Heart right ventricle (tissue), 16 donors: Measurements from ENCODE around the gene OCA2. TPM values are rescaled to one million over a fixed set of nuclear protein-coding genes. Genes with fewer than 3 reads are reported as not detected.

ENCODE experiments used
- ATAC-seq, 8 donors: fragments of 200-7000 bp; cut with Tn5 transposase; one replicate each; pipeline ENCODE4 v1.9.1; 2020; ENCODE audit warnings: mild to moderate bottlenecking in 8 of 8, moderate library complexity in 8 of 8, moderate number of reproducible peaks in 1 of 8
- DNase-seq, 2 donors: peaks; one replicate each; pipeline ENCODE4 v3.0.0-alpha.2; 2020
- H3K27ac ChIP-seq, 10 donors: fragments of 200-600 bp; sonication (generic) in 2 of 10; one replicate each; pipeline versions ENCODE4 v1.5.0 to v1.8.0; 2020 to 2022; ENCODE audit warnings: mild to moderate bottlenecking in 3 of 10
- H3K27me3 ChIP-seq, 7 donors: fragments of 200-600 bp; one replicate each; pipeline ENCODE4 v1.8.0; 2021 to 2022; ENCODE audit warnings: mild to moderate bottlenecking in 2 of 7
- H3K36me3 ChIP-seq, 9 donors: fragments of 200-600 bp; sonication (generic) in 1 of 9; one replicate each; pipeline versions ENCODE4 v1.5.0 to v1.8.0; 2020 to 2022; ENCODE audit warnings: mild to moderate bottlenecking in 2 of 9
- H3K4me1 ChIP-seq, 9 donors: fragments of 200-600 bp; sonication (generic) in 1 of 9; one replicate each; pipeline versions ENCODE4 v1.5.0 to v1.8.0; 2020 to 2022; ENCODE audit warnings: mild to moderate bottlenecking in 4 of 9
- H3K4me3 ChIP-seq, 10 donors: fragments of 200-600 bp; sonication (generic) in 2 of 10; one replicate each; pipeline versions ENCODE4 v1.5.0 to v1.8.0; 2020 to 2022; ENCODE audit warnings: mild to moderate bottlenecking in 7 of 10, moderate library complexity in 2 of 10
- H3K9me3 ChIP-seq, 11 donors: fragments of 200-600 bp in 10 of 11; sonication (generic) in 2 of 11; one replicate each; pipeline versions ENCODE4 v1.5.0 to v1.8.0; 2013 to 2022; ENCODE audit warnings: mild to moderate bottlenecking in 2 of 11, control low read depth in 1 of 11, moderate library complexity in 1 of 11
- CTCF ChIP-seq, 9 donors: fragments of 200-600 bp; sonication (generic) in 2 of 9; IDR thresholded peaks; one replicate each; pipeline versions ENCODE4 v1.5.0 to v1.8.0; 2021 to 2022; ENCODE audit warnings: antibody characterized with exemption in 9 of 9, mild to moderate bottlenecking in 5 of 9, moderate library complexity in 1 of 9
- WGBS, 2 donors: extraction: QIAGEN DNeasy Blood & Tissue Kit; methylation state at CpG; one replicate each; pipeline ENCODE4 v1.1.7; 2013; ENCODE audit warnings: inconsistent platforms in 1 of 2; 5-methylcytosine and 5-hydroxymethylcytosine counted together
- intact Hi-C, 10 donors: fragments of 100-400 bp; cut with DNase I; formaldehyde crosslinking; loops; one replicate each; pipeline versions ENCODE4 v1.11.1 to v1.14.2; 2022
- polyA plus RNA-seq, 2 donors: library from polyadenylated mRNA; stranded (reverse); fragments of 200-250 nt; gene quantifications; one replicate each; pipeline ENCODE4 v1.2.3, GENCODE V29; 2013
- total RNA-seq, 10 donors: library from RNA; stranded (reverse); fragmentation: NEBNext Ultra II Directional in 3 of 10; extraction: Animal tissue kit (Norgen Biotek cat#: 25700) in 3 of 10; gene quantifications; one replicate each; pipeline versions ENCODE4 v1.2.1 to v1.2.4, GENCODE V29; 2021 to 2023
- donor health status: Arrhythmogenic right ventricular cardiomyopathy.
- donor health status: ischemic (EF 13 %, LVEDD 7.1; RV severe dilation, severe dysfunction).
- donor health status: healthy with polysubstance abuse.
- donor health status: DM: no; HTN: yes; CAD: no.
- donor health status: DM: no; HTN: no; CAD: no.
- donor health status: ischemic (EF 25% LVEDD 6.9; RV normal size, moderate dysfunction).
- donor health status: ischemic (EF 25% LVEDD 5.7; RV mildly dilated, moderate dysfunction).
- donor health status: healthy.
- donor health status: DM: yes; HTN: yes; CAD: no.
- donor health status: Ischemic cardiomyopathy.
- donor health status: ischemic (EF 35%, LVEDD 5.7; RV mildly dilated, moderate dysfunction).
- donor health status: nonischemic (EF 11% LVEDD 7.7; RV severe dilation, severe dysfunction).
- donor health status: DM: yes; HTN: yes; CAD: no.
- donor health status: PGD.
- donor health status: ischemic (EF 29% LVEDD 5.4; RV normal size, mild dysfunction).
- donor health status: nonischemic (EF 23%, LVEDD 6.1; RV moderate dilation, normal function).

Gene OCA2
- total and polyA plus RNA-seq, 12 donors = 0.04 to 0.32 (median 0.17) TPM; not detected in 6

- intact Hi-C loops = no loop called here
- H3K4me3 ChIP-seq = no peak overlapping the region
- no peak overlapping the region for H3K27ac ChIP-seq
- H3K27me3 ChIP-seq = no peaks in the 10 kb centered on the region
- H3K36me3 ChIP-seq = peaks cover 0 to 82% (median 21%) of the 10 kb centered on the region in 9 donors
- no peak for DNase-seq
- no peak for ATAC-seq
- peaks cover 0 to 13% (median 1%) of the 10 kb centered on the region in 9 donors for H3K4me1 ChIP-seq
- H3K9me3 ChIP-seq = no peaks in the 10 kb centered on the region
- no peak for TF ChIP-seq CTCF (IDR thresholded peaks at IDR 0.05)
These were observed 34.2 kb upstream of the OCA2 start for GRCh38 chr15:28133281-28133680.

- Histone ChIP-seq H3K4me3 (no peak overlapping the region), H3K9me3 (no peaks in the 10 kb centered on the region), H3K4me1 (peaks cover 0 to 15% (median 7%) of the 10 kb centered on the region in 9 donors), H3K27ac (no peak overlapping the region), H3K27me3 (no peaks in the 10 kb centered on the region), H3K36me3 (peaks cover 0 to 85% (median 21%) of the 10 kb centered on the region in 9 donors)
- TF ChIP-seq CTCF (IDR thresholded peaks at IDR 0.05) = no peak
- 82 to 85% methylated on average over 21 of the region's 21 CpGs for WGBS, 2 donors
- ATAC-seq (no peak), DNase-seq (no peak)
- intact Hi-C loops = no loop called here
These were observed 33.6 kb upstream of the OCA2 start for GRCh38 chr15:28132524-28133275.

- Histone ChIP-seq H3K4me3 (no peak overlapping the region), H3K4me1 (peaks cover 0 to 16% (median 7%) of the 10 kb centered on the region in 9 donors), H3K9me3 (no peaks in the 10 kb centered on the region), H3K36me3 (peaks cover 0 to 84% (median 21%) of the 10 kb centered on the region in 9 donors), H3K27me3 (no peaks in the 10 kb centered on the region), H3K27ac (no peak overlapping the region)
- DNase-seq (no peak), ATAC-seq (no peak)
- intact Hi-C loops = no loop called here
- 87 to 89% methylated on average over 13 of the region's 13 CpGs for WGBS, 2 donors
- TF ChIP-seq CTCF (IDR thresholded peaks at IDR 0.05) = no peak
These were observed 32.8 kb upstream of the OCA2 start for GRCh38 chr15:28131946-28132345.

- peaks cover 0 to 89% (median 21%) of the 10 kb centered on the region in 9 donors for H3K36me3 ChIP-seq
- WGBS, 2 donors = 95 to 96% methylated on average over 13 of the region's 13 CpGs
- no peak overlapping the region for H3K27ac ChIP-seq
- DNase-seq (no peak), ATAC-seq (no peak)
- peaks cover 0 to 16% (median 8%) of the 10 kb centered on the region in 9 donors for H3K4me1 ChIP-seq
- intact Hi-C loops = no loop called here
- H3K4me3 ChIP-seq = no peak overlapping the region
- TF ChIP-seq CTCF (IDR thresholded peaks at IDR 0.05) = no peak
- H3K27me3 ChIP-seq = no peaks in the 10 kb centered on the region
- H3K9me3 ChIP-seq = no peaks in the 10 kb centered on the region
These were observed 32.3 kb upstream of the OCA2 start for GRCh38 chr15:28131400-28131799.
